ENCODE data around the gene SPTB.

DNA sequence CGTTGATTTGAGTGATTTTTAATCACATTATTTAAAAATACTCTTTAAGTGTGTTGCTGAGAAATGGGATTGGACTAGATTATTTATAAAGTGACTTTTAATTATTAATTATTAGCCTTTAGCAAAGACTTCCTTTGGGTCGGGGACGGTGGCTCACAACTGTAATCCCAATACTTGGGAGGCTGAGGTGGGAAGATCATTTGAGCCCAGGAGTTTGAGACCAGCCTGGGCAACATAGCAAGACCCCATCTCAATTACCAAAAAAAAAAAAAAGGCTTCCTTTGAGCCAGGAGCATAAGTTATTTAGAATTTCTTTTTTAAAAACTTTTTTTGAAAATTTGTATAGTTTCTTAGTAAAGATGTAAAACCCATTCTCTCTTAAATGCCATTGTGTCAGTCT lies 43.3 kb upstream of the SPTB start:
- TF ChIP-seq POLR2A (IDR thresholded peaks at IDR 0.05) (no peak), EP300 (IDR thresholded peaks at IDR 0.05) (no peak)
- TF ChIP-seq, protein P1, sequence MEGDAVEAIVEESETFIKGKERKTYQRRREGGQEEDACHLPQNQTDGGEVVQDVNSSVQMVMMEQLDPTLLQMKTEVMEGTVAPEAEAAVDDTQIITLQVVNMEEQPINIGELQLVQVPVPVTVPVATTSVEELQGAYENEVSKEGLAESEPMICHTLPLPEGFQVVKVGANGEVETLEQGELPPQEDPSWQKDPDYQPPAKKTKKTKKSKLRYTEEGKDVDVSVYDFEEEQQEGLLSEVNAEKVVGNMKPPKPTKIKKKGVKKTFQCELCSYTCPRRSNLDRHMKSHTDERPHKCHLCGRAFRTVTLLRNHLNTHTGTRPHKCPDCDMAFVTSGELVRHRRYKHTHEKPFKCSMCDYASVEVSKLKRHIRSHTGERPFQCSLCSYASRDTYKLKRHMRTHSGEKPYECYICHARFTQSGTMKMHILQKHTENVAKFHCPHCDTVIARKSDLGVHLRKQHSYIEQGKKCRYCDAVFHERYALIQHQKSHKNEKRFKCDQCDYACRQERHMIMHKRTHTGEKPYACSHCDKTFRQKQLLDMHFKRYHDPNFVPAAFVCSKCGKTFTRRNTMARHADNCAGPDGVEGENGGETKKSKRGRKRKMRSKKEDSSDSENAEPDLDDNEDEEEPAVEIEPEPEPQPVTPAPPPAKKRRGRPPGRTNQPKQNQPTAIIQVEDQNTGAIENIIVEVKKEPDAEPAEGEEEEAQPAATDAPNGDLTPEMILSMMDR (IDR thresholded peaks at IDR 0.05): no peak
